ENCODE measurements around the gene GALNT11.
"Not testable (repeated sequence)": the region's sequence is repeated elsewhere in the genome, so short reads cannot be mapped to it uniquely, and the experiment has no call there.

GALNT11 gene

DNA sequence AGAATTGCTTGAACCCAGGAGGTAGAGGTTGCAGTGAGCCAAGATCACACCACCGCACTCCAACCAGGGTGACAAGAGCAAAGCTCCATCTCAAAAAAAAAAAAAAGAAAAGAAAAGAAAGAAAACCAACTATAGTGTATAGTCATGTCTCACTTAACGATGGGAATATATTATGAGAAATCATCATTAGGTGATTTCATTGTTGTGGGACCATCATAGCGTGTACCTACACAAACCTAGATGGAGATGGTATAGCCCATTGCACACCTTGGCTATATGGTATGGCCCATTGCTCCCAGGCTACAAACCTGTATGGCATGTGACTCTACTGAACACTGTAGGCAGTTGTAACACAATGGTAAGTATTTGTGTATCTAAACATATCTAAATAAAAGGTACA lies 8.5 kb upstream of the GALNT11 start:
- no peak for DNase-seq
- H2BK12ac ChIP-seq (ENCODE audit: low read length): no peak overlapping the region
- H3K79me1 ChIP-seq (ENCODE audit: low read length): no peaks in the 10 kb centered on the region
- H3K4me3 ChIP-seq (ENCODE audit: low read depth, low read length): no peak overlapping the region
- no peak overlapping the region for H4K8ac ChIP-seq (ENCODE audit: low read depth, low read length)
- no peak overlapping the region for H4K12ac ChIP-seq (ENCODE audit: low read depth, low read length)
- no peaks in the 10 kb centered on the region for H3K9me3 ChIP-seq (ENCODE audit: insufficient read depth, low read depth, low read length)
- H3K4me1 ChIP-seq (ENCODE audit: control insufficient read depth in 1 of 2, insufficient read depth in 2 of 2, low read length in 2 of 2): no peaks in the 10 kb centered on the region
- H3K9ac ChIP-seq (ENCODE audit: low read length): no peak overlapping the region
- H3K27me3 ChIP-seq (ENCODE audit: insufficient read depth, low read length): no peaks in the 10 kb centered on the region
- WGBS (ENCODE audit: extremely low coverage, insufficient coverage, insufficient read length): no CpG with 5 or more reads among the region's 3 CpGs
- no peak overlapping the region for H3K4me2 ChIP-seq (ENCODE audit: low read length)
- no peak overlapping the region for H2AFZ ChIP-seq (ENCODE audit: insufficient read depth, low read length, poor library complexity)
- H2BK5ac ChIP-seq (ENCODE audit: low read depth, low read length, poor library complexity): no peak overlapping the region
- no peak overlapping the region for H3K18ac ChIP-seq (ENCODE audit: low read length)
- no peak overlapping the region for H3K27ac ChIP-seq (ENCODE audit: low read depth, low read length)
- H2BK120ac ChIP-seq (ENCODE audit: insufficient read depth, low read length, poor library complexity): no peak overlapping the region
- no peak overlapping the region for H3K4ac ChIP-seq (ENCODE audit: low read depth, low read length)
- no peak overlapping the region for H2AK5ac ChIP-seq (ENCODE audit: low read length)
- no peak overlapping the region for H3K23ac ChIP-seq (ENCODE audit: low read length)
- no peak overlapping the region for H4K91ac ChIP-seq (ENCODE audit: low read depth, low read length)
- no peak overlapping the region for H3K14ac ChIP-seq (ENCODE audit: low read length)
- no peaks in the 10 kb centered on the region for H3K36me3 ChIP-seq (ENCODE audit: control insufficient read depth in 1 of 2, insufficient read depth in 2 of 2, low read length in 2 of 2)
- no peaks in the 10 kb centered on the region for H3K79me2 ChIP-seq (ENCODE audit: control insufficient read depth, insufficient read depth, low read length, poor library complexity)

DNA sequence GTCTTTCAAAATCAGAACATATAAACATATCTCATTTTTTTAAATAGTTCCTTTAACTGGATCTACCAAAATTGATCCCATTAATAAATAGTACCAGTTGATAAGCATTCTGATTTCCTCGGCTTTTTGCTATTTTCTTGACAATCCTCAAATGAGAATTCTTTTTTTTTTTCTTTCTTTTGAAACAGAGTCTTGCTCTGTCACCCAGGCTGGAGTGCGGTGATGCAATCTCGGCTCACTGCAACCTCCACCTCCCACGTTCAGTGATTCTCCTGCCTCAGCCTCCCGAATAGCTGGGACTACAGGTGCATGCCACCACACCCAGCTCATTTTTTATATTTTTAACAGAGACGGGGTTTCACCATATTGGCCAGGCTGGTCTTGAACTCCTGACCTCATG lies 7.8 kb upstream of the GALNT11 start:
- H4K12ac ChIP-seq (ENCODE audit: low read depth, low read length); DNase-seq; H3K4me3 ChIP-seq (ENCODE audit: low read depth, low read length); H3K4ac ChIP-seq (ENCODE audit: low read depth, low read length); H3K27me3 ChIP-seq (ENCODE audit: insufficient read depth, low read length); H2BK120ac ChIP-seq (ENCODE audit: insufficient read depth, low read length, poor library complexity); H3K18ac ChIP-seq (ENCODE audit: low read length); H3K36me3 ChIP-seq (ENCODE audit: control insufficient read depth in 1 of 2, insufficient read depth in 2 of 2, low read length in 2 of 2); H3K9me3 ChIP-seq (ENCODE audit: insufficient read depth, low read depth, low read length); H2AFZ ChIP-seq (ENCODE audit: insufficient read depth, low read length, poor library complexity); H3K4me2 ChIP-seq (ENCODE audit: low read length); H3K14ac ChIP-seq (ENCODE audit: low read length); H3K27ac ChIP-seq (ENCODE audit: low read depth, low read length); H4K91ac ChIP-seq (ENCODE audit: low read depth, low read length); H2BK5ac ChIP-seq (ENCODE audit: low read depth, low read length, poor library complexity); H2AK5ac ChIP-seq (ENCODE audit: low read length); H3K23ac ChIP-seq (ENCODE audit: low read length); H3K4me1 ChIP-seq (ENCODE audit: control insufficient read depth in 1 of 2, insufficient read depth in 2 of 2, low read length in 2 of 2); H4K8ac ChIP-seq (ENCODE audit: low read depth, low read length); H2BK12ac ChIP-seq (ENCODE audit: low read length); H3K79me1 ChIP-seq (ENCODE audit: low read length); H3K9ac ChIP-seq (ENCODE audit: low read length); H3K79me2 ChIP-seq (ENCODE audit: control insufficient read depth, insufficient read depth, low read length, poor library complexity): not testable (repeated sequence)
- no CpG with 5 or more reads among the region's 6 CpGs for WGBS (ENCODE audit: extremely low coverage, insufficient coverage, insufficient read length)

DNA sequence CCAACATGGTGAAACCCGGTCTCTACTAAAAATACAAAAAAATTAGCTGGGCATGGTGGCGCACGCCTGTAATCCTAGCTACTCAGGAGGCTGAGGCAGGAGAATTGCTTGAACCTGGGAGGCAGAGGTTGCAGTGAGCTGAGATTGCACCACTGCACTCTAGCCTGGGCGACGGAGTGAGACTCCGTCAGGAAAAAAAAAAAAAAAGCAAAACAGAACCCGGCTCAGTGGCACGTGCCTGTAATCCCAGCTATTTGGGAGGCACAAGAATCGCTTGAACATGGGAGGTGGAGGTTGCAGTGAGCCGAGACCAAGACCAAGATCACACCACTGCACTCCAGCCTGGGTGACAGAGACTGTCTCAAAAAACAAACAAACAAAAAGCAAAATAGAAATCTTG lies 3.7 kb upstream of the GALNT11 start:
- H3K9ac ChIP-seq (ENCODE audit: low read length); H4K12ac ChIP-seq (ENCODE audit: low read depth, low read length); H2BK120ac ChIP-seq (ENCODE audit: insufficient read depth, low read length, poor library complexity); H3K27ac ChIP-seq (ENCODE audit: low read depth, low read length); H4K8ac ChIP-seq (ENCODE audit: low read depth, low read length); H3K4me1 ChIP-seq (ENCODE audit: control insufficient read depth in 1 of 2, insufficient read depth in 2 of 2, low read length in 2 of 2); H3K4me3 ChIP-seq (ENCODE audit: low read depth, low read length); H3K79me1 ChIP-seq (ENCODE audit: low read length); H3K27me3 ChIP-seq (ENCODE audit: insufficient read depth, low read length); H3K18ac ChIP-seq (ENCODE audit: low read length); DNase-seq; H3K36me3 ChIP-seq (ENCODE audit: control insufficient read depth in 1 of 2, insufficient read depth in 2 of 2, low read length in 2 of 2); H2BK12ac ChIP-seq (ENCODE audit: low read length); H3K14ac ChIP-seq (ENCODE audit: low read length); H2AFZ ChIP-seq (ENCODE audit: insufficient read depth, low read length, poor library complexity); H2BK5ac ChIP-seq (ENCODE audit: low read depth, low read length, poor library complexity); H2AK5ac ChIP-seq (ENCODE audit: low read length); H3K4ac ChIP-seq (ENCODE audit: low read depth, low read length); H3K9me3 ChIP-seq (ENCODE audit: insufficient read depth, low read depth, low read length); H4K91ac ChIP-seq (ENCODE audit: low read depth, low read length); H3K79me2 ChIP-seq (ENCODE audit: control insufficient read depth, insufficient read depth, low read length, poor library complexity); H3K4me2 ChIP-seq (ENCODE audit: low read length); H3K23ac ChIP-seq (ENCODE audit: low read length): not testable (repeated sequence)
- no CpG with 5 or more reads among the region's 10 CpGs for WGBS (ENCODE audit: extremely low coverage, insufficient coverage, insufficient read length)

DNA sequence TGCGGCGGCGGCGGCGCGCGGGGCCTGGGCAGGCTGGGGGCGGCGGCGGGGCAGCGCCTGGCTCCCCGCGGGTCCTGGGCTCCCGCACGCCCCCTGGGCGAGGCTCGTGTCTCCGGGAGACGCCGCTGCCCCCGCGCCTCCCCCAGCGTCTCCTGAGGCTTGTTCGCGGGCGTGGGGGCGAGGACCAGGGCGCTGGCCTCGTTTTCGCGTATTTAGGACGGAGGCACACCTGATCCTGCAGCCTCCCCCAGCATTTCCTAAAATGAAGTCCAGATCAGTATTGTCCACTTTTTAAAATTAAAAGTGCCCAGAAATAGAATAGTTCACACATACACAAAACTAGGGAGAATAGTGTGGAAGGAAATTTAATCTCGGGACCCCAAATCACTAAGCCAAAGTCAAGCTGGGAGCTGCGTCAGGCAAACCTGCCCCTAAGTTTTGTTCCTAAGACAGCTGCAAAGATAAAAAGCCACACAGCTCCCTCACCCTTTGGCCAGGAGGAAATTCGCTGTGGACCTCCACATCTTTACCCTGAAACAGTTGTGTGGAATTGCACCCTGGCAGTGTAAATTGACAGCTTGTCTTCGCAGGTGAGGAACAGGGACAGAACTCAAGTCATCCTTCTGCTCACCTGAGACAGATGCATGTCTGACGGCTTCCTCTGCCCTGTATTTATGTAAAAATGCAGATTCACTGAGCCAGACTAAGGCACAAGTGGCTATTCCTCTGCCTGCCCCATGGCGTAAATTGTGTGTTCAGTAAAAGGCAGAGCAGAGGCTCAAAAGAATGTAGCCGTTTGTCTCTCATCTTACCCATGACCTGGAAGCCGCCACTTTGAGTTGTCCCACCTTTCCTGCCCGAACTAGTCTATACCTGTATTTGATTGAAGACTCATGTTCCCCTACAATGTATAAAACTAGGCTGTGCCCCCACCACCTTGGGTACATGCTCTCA lies 740 bp downstream of the GALNT11 start:
- H3K4me1 ChIP-seq (ENCODE audit: control insufficient read depth in 1 of 2, insufficient read depth in 2 of 2, low read length in 2 of 2): peaks cover 5 to 9% of the 10 kb centered on the region in 2 experiments
- peak overlapping the region; percentile 82 for H3K4me2 ChIP-seq (ENCODE audit: low read length)
- no peaks in the 10 kb centered on the region for H3K9me3 ChIP-seq (ENCODE audit: insufficient read depth, low read depth, low read length)
- H3K4me3 ChIP-seq (ENCODE audit: low read depth, low read length): peak overlapping the region; percentile 87
- peak overlapping the region; percentile 77 for H3K18ac ChIP-seq (ENCODE audit: low read length)
- no CpG with 5 or more reads among the region's 41 CpGs for WGBS (ENCODE audit: extremely low coverage, insufficient coverage, insufficient read length)
- H2BK120ac ChIP-seq (ENCODE audit: insufficient read depth, low read length, poor library complexity): peak overlapping the region; percentile 67
- peak overlapping the region; percentile 76 for H3K27ac ChIP-seq (ENCODE audit: low read depth, low read length)
- H4K8ac ChIP-seq (ENCODE audit: low read depth, low read length): peak overlapping the region; percentile 75
- H3K14ac ChIP-seq (ENCODE audit: low read length): peak overlapping the region; percentile 68
- no peak overlapping the region for H2AK5ac ChIP-seq (ENCODE audit: low read length)
- H3K9ac ChIP-seq (ENCODE audit: low read length): peak overlapping the region; percentile 17
- H2AFZ ChIP-seq (ENCODE audit: insufficient read depth, low read length, poor library complexity): peak overlapping the region; percentile 79
- peaks cover 8% of the 10 kb centered on the region for H3K79me1 ChIP-seq (ENCODE audit: low read length)
- peaks cover 8% of the 10 kb centered on the region in 2 experiments for H3K36me3 ChIP-seq (ENCODE audit: control insufficient read depth in 1 of 2, insufficient read depth in 2 of 2, low read length in 2 of 2)
- no peak overlapping the region for H2BK12ac ChIP-seq (ENCODE audit: low read length)
- peaks cover 7% of the 10 kb centered on the region for H3K79me2 ChIP-seq (ENCODE audit: control insufficient read depth, insufficient read depth, low read length, poor library complexity)
- H4K91ac ChIP-seq (ENCODE audit: low read depth, low read length): peak overlapping the region; percentile 65
- no peak overlapping the region for H3K23ac ChIP-seq (ENCODE audit: low read length)
- H4K12ac ChIP-seq (ENCODE audit: low read depth, low read length): no peak overlapping the region
- peak in 1 of 2 donors; percentile 8 for DNase-seq
- peak overlapping the region; percentile 38 for H2BK5ac ChIP-seq (ENCODE audit: low read depth, low read length, poor library complexity)
- H3K27me3 ChIP-seq (ENCODE audit: insufficient read depth, low read length): no peaks in the 10 kb centered on the region
- peak overlapping the region; percentile 44 for H3K4ac ChIP-seq (ENCODE audit: low read depth, low read length)
